ENCODE data around the gene RASGRF1.
A peak's percentile ranks its signal among the peaks of the same experiment; 100 is the strongest.

RASGRF1 gene

DNA sequence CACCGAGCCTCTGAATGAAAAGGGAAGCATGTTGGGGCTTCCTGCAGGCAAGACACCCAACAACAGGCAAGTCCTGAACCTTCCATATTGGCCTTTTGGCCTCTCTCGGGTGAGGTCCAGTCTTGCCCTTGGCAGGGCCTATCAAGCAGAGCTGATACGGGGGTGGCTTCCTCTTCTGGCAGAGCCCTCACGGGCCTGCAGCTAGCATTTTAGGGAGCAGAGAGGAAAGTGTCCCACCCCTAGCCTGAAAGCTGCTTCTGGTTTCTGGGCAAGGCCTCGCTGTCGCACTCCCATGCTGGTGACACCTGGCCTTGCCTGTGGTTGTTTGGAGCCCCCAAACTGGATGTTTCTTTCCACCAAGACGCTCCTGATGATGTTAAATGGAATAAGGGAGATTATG is 113.9 kb downstream of the RASGRF1 start:
- ChIA-PET POLR2A (no interaction called here), CTCF (interaction anchor here (0.8 to 6.5 kb wide), 6 partner anchors 8 to 71 kb away, joined by 3 to 49 read pairs (median 10); no protein-coding TSS in a partner anchor)
- TF ChIP-seq, protein P1, sequence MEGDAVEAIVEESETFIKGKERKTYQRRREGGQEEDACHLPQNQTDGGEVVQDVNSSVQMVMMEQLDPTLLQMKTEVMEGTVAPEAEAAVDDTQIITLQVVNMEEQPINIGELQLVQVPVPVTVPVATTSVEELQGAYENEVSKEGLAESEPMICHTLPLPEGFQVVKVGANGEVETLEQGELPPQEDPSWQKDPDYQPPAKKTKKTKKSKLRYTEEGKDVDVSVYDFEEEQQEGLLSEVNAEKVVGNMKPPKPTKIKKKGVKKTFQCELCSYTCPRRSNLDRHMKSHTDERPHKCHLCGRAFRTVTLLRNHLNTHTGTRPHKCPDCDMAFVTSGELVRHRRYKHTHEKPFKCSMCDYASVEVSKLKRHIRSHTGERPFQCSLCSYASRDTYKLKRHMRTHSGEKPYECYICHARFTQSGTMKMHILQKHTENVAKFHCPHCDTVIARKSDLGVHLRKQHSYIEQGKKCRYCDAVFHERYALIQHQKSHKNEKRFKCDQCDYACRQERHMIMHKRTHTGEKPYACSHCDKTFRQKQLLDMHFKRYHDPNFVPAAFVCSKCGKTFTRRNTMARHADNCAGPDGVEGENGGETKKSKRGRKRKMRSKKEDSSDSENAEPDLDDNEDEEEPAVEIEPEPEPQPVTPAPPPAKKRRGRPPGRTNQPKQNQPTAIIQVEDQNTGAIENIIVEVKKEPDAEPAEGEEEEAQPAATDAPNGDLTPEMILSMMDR (IDR thresholded peaks at IDR 0.05; ENCODE audit: control extremely low read depth, extremely low read depth, low read depth, missing control alignments): no peak
- peak; percentile 54 for DNase-seq (ENCODE audit: extremely low spot score)

DNA sequence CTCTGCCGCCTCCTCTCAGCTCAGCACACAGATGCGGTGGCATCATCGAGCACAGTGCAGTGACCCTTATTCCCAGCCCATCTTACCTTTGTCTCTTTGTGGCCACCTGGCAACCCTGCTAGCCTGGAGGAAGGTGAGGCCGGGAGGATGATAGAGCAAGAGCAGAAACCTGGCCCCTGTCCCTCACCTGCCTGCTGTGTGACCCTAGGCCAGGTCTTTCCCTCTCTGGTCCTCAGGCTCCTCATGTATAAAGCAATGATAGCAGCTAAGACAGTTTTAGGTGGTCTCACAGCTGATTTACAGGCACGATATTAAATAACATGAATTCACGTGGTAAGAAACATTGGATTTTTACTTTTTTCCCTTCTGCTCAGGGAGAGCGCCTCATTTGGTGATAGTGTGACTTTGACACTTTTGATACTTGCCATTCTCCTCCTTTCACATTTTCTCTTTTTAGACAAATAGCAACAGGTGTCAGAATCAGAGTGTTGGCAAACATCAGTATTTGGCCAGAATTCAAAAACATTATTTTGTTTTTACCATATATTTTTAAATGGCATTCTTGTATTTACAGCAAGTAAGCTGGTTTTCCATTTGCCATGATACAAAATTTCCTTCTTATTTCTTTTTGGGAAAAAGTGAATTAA is 116.2 kb downstream of the RASGRF1 start:
- TF ChIP-seq, protein P1 (IDR thresholded peaks at IDR 0.05; ENCODE audit: control extremely low read depth, extremely low read depth, low read depth, missing control alignments): no peak
- POLR2A ChIA-PET: no interaction called here
- CTCF ChIA-PET: interaction anchor here (1.1 kb wide), 1 partner anchor 30 kb away, joined by 3 read pairs; no protein-coding TSS in a partner anchor
- DNase-seq (ENCODE audit: extremely low spot score): no peak

DNA sequence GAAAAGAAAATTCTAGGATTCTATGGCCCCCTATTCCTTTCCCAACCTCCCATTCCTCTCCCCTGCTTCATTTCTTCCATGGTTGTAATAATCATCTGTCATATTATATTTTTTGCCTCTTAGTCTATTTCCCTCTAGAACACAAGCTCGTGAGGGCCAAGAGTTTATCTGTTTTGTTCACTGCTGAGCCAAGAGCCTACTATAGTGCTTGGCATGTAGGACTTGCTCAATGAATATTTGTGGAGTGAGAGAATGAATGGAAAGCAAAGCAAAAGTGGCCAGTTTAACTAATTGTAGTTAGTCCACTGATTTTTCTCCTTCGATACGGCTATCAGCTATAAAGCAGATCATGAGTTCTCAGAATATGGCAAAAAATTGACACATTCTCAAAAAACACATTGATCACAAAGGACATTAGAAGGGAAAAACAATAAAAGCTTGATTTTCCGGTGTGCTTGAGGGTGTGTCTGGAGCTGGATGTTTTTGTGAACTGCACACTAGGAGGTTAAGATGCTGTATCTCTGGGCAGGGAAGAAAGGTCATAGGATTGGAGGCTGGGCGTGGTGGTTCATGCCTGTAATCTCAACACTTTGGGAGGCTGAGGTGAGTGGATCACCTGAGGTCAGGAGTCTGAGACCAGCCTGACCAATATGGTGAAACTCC is 120.8 kb downstream of the RASGRF1 start:
- POLR2A ChIA-PET: no interaction called here
- CTCF ChIA-PET: interaction anchor here (1.1 to 3.5 kb wide), 2 partner anchors 9 to 36 kb away, joined by 3 to 23 read pairs; no protein-coding TSS in a partner anchor
- TF ChIP-seq, protein P1 (IDR thresholded peaks at IDR 0.05; ENCODE audit: control extremely low read depth, extremely low read depth, low read depth, missing control alignments): no peak
- no peak for DNase-seq (ENCODE audit: extremely low spot score)

DNA sequence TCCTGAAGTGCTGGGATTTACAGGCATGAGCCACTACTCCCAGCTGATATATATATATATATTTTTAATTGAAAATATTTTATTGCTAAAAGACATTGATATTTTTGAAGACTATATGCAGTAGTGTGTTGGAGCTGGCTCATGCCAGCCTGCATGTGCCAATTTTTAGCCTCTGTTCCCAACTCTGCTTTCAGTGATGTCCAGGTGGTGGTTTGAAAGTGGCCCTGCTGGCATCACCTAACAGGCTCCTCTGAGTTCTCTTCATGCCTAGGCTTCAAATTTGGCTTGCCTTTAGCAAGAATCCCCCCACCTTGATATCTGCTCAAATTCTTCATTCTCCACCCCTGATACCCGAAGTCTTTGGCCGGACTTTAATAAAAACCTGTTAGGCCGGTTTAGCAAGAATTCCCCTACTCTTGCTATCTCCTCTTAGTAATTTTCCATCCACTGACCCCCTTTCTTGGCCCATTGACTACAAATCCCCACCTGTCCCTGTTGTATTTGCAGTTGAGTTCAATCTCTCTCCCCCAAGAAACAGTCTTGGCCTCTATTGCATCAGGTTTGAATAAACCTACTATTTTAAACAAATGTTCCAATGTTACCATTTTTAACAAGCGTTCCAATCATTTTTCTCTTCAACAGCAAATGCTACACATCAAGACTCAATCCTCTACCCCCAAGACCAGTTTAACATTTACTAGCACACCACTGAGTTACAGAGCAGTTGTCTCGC is 121.9 kb downstream of the RASGRF1 start:
- DNase-seq (ENCODE audit: extremely low spot score): no peak
- CTCF ChIA-PET: interaction anchor here (1.0 to 3.5 kb wide), 4 partner anchors 10 to 60 kb away, joined by 3 to 23 read pairs (median 4); no protein-coding TSS in a partner anchor
- POLR2A ChIA-PET: no interaction called here
- TF ChIP-seq, protein P1 (IDR thresholded peaks at IDR 0.05; ENCODE audit: control extremely low read depth, extremely low read depth, low read depth, missing control alignments): no peak

DNA sequence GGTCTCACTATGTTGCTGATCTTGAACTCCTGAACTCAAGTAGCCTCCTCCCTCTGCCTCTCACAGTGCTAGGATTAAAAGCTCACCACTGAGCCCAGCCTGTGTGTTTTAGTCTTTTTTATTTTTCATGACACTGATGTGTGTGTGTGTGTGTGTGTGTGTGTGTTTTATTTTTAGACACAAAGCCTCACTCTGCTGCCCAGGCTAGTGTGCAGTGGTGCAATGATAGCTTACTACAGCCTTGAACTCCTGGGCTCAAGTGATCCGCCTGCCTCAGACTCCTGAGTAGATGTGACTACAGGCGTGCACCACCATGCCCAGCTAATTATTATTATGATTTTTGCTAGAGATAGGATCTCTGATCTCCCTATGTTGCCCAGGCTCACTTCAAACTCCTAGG is 122.5 kb downstream of the RASGRF1 start:
- DNase-seq (ENCODE audit: extremely low spot score): no peak
- CTCF ChIA-PET: interaction anchor here (1.0 to 3.5 kb wide), 4 partner anchors 9 to 60 kb away, joined by 3 to 23 read pairs (median 4); no protein-coding TSS in a partner anchor
- POLR2A ChIA-PET: no interaction called here
- TF ChIP-seq, protein P1 (IDR thresholded peaks at IDR 0.05; ENCODE audit: control extremely low read depth, extremely low read depth, low read depth, missing control alignments): no peak

DNA sequence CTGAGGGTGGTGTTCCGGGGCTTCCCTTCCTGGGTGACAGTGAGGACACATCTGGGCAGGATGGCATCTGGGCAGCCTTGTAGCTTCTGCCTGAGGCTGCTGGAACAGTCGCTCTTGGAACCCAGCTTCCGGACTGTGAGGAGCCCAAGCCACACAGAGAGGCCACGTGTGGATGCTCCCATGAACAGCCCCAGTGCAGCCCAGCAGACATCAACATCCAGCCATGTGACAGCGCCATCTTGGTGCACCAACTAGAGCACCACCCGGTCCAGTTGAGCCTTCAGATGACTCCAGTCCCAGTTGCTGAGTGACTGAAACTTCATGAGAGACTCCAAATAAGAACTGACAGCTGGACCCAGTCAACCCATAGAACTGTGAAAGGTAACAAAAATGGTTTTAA is 130.3 kb downstream of the RASGRF1 start:
- TF ChIP-seq, protein P1 (IDR thresholded peaks at IDR 0.05; ENCODE audit: control extremely low read depth, extremely low read depth, low read depth, missing control alignments): no peak
- POLR2A ChIA-PET: no interaction called here
- DNase-seq (ENCODE audit: extremely low spot score): no peak
- CTCF ChIA-PET: interaction anchor here (1.2 to 3.7 kb wide), 2 partner anchors 19 to 148 kb away, joined by 3 to 14 read pairs; no protein-coding TSS in a partner anchor
